Stimulated activated CD8-positive, alpha-beta memory T cell treated with anti-CD3 and anti-CD28 coated beads, Interleukin-4, amount 100 ng/mL, for 24 hours (primary cell): ENCODE measurements around the gene NOTCH1.
"Not testable (repeated sequence)": the region's sequence is repeated elsewhere in the genome, so short reads cannot be mapped to it uniquely, and the experiment has no call there.

Experiments used
- DNase-seq: peaks from one replicate; pipeline ENCODE4 v3.0.0-alpha.2; 2020; ENCODE audit warnings: low read depth

The NOTCH1 gene

DNA sequence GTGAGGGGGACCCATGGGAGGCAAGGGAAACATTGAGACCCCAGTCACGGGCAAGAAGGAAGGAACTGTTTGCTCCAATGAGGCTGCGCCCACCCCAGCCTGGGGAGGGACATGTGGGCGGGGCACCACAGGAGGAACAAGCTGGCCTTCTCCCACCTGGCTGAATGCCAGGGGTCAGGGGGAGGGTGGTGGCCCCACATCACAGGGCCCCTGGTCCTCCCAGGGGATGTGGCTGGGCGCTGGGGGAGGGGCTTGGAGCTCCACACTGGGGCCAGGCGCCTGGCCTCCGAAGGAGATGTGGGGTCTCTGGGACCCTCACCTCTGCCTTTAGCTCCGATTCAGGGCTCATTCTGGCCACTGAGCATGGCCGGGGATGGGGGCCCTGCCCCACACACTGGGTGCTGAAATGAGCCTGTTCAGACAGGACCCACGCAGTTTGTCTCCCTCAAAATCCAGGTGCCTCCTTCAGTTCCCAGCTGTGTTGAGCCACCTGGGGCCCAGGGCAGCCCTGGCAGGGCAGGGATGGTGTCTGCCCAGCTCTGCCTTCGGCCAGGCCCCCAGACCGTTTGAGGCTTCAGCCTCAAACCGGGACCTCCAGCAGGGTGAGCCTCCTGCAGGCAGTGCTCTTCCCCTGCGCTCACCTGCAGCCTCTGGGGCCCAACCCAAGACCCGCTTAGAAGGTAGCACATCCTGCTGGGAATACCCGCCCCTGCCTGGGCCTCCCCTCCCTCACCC lies 33.2 kb upstream of the NOTCH1 start:
- no peak for DNase-seq

DNA sequence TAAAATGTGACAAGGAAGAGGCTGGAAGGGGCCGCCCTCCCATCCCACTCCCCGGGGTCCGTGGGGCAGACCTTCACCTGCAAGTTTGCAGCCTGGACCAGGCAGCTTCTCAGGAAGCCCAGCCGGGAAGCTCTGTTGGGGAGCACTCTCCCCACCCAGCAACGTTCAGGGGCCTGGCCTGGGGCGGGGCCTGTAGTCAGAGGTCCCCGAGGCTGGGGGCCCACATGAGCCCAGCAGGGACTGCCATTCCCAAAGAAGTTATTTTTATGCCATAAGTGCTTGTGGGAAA lies 32.7 kb upstream of the NOTCH1 start:
- no peak for DNase-seq

DNA sequence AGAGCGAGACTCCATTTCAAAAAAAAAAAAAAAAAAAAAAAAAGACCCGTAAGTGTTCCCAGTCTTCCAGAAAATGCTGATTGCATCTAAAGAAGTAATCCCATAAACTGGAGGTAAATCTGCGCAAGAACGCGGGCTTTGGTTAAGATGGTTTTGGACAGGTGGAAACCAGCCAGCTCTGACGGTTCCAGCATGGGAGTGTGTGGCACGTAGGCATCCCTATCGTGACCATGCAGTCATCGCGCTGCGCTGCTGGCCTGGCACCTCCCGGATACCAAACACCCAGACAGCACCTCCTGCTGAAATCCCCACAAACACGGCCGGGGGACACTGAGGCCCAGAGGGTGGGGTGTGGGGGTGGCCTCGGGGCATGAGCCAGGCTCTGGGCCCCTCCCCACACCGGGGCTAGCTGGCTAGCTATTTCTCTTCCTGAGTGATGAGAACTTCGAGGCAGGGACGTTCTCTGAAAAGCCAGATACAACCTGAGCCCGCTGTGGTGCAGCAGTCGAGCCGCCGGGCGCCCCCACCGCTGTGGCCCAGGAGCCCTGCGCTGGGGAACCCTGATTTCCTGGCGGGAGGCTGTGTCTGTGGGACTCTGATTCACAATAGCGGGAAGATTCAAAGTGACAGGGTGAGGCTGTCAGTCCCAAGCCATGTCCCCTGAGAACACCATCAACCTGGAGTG lies 32.2 kb upstream of the NOTCH1 start:
- DNase-seq: no peak

DNA sequence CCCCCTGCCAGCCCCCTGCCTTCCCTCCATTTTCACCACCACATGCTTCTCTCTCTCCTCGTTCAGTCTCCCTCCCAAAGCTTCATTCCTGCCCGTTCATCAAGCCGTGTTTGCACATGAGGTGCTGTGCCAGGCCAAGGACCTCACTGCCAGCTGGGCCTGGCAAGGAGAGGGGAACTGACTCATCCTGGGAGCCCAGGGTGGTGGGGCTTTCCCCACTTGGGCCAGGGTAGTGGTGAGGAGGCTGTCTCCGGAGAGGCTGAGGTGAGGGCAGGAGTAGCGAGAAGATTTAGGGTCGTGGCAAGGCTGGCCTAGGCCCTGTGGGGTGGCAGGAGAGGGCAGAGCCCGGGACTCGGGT lies 30.4 kb upstream of the NOTCH1 start:
- no peak for DNase-seq

DNA sequence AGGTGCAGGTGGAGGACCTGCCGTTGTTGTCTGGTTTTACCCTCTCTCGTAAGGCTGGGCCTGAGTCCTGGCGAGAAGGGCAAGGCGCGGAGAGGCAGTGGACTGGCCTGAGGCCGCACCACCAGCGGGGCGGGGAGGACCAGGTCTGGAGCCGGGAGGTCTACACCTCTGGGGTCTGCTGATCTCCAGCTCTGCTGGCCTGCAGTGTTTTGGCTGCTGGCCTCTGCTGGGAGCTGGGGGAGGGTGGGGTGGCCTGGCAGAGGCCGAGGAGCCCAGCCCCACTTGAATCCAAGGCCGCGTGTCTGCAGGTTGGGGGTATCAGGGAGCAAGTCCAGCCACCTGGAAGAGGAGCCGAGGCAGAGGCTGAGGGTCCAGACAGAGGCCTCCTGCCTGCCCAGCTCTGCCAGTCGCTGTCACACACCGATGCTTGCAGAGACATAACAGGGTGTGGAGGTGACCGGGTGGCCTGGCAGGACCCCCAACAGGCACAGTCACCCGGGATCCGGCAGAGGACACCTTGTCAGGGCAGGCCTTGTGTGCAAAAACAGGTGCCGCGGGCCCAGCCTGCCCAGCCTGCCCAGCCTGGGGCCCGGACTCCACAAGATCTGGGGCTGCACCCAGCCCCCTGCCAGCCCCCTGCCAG lies 29.9 kb upstream of the NOTCH1 start:
- DNase-seq: no peak

DNA sequence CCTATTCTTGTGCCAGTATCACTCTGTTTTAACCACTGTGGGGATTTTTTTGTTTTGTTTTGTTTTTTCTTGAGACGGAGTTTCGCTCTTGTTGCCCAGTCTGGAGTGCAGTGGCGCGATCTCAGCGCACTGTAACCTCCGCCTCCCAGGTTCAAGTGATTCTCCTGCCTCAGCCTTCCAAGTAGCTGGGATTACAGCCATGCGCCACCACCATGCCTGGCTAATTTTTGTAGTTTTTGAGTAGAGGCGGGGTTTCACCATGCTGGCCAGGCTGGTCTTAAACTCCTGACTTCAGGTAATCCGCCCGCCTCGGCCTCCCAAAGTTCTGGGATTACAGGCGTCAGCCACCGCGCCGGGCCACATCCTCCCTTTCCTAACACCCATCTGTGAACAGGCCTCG lies 28.8 kb upstream of the NOTCH1 start:
- DNase-seq: not testable (repeated sequence)

DNA sequence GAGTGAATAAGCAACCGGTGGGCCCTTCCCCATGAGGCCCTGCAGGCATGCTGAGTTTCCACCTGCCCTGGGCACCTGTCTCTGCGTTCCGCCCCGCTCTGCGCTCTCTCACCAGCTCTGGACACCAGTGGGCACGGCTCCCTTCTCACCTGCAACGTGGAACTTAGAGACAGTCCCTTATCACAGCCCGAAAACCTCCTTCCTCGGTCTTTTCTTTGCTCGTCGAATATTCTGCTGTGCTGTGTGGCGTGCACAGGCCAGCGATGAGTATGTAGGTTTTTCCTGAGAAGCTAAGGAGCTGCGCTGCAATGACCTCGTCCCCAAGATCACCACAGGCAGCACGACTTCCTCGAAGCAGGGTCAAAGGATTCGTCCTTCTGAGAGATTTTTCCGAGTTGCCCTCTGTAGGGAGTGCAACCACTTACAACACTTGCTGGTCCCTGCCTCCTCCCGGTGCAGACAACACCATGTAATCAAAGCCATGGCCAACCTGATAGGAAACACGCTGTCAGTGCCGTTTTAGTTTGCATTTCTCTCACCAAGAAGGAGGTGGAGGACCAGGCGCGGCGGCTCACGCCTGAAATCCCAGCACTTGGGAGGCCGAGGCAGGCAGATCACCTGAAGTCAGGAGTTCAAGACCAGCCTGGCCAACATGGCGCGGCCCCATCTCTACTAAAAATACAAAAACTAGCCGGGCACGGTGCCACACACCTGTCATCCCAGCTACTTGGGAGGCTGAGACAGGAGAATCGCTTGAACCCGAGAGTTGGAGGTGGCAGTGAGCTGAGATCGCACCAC lies 27.2 kb upstream of the NOTCH1 start:
- no peak for DNase-seq

DNA sequence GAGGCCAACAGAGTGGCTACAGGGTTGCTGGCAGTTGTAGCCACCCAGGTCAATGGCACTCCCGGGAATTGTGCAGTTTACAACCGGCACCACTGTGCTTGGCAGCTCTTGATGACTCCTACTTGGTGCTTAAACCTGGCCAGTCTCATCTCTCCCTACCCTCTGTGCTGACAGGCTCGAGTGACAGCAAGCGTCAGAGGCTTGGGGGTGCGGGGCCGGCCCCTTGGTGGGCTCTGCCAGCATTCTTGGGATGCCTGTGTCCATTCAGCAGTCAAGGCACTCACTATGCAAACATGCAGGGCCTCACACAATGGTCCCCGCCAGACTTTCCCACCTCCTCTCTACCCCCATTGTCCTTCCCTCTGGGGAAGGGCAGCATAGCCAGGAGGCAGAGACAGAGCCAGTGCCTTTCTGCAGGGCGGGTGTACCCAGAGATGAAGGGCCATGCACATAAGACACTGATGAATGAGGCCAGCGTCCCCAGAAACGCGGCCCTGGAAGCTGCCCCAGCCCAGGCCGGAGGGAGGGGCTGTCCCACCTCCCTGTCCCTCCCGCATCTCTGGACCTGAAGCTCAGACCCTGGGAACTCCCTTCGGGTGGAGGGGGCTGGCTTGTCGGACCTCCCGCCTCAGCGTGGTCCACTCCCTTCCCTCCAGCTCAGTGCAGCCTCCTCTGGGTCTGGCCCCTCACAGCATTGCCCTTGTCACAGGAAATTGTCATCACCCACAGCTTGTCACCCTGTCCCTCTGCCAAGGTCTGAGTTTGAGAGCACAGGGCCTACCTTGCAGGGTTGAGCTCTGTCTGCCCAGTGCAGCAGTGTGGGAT lies 26.4 kb upstream of the NOTCH1 start:
- DNase-seq: no peak

DNA sequence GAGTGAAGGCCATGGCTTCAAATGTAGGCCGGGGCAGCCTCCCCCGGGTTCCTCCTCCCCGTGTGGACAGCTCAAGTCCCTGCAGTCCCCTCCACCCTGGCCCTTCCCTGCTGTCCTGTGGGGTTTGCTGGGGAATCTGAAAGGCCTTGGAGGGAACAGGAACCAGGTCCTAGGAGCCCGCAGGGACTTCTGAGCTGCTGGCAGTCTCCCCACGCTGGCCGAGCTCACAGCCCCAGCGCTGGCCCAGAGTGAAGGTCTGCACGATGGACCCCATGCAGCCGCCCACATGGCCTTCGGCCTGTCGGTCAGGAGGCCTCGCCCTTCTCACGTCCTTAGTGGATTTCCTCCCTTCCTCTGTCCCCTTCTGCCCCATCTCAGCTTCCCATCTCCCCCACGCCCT lies 25.7 kb upstream of the NOTCH1 start:
- no peak for DNase-seq

DNA sequence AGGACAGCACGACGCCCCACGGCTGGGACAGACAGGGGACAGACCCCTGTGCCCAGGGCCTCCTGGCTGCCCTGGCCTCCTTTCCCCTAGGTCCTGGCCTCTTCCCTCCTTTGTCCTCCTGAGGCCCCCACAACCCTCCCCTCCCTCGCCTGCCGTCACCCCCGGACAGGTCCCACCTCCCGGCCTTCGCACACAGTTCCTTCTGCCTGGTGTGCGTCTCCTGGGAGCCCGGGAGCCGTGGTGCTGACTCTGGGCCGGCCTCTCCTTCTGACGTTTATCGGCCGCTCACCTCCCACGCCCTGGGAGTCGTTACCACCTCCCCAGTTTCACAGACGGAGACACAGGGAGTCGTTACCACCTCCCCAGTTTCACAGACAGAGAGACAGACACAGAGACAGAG lies 25.1 kb upstream of the NOTCH1 start:
- no peak for DNase-seq

DNA sequence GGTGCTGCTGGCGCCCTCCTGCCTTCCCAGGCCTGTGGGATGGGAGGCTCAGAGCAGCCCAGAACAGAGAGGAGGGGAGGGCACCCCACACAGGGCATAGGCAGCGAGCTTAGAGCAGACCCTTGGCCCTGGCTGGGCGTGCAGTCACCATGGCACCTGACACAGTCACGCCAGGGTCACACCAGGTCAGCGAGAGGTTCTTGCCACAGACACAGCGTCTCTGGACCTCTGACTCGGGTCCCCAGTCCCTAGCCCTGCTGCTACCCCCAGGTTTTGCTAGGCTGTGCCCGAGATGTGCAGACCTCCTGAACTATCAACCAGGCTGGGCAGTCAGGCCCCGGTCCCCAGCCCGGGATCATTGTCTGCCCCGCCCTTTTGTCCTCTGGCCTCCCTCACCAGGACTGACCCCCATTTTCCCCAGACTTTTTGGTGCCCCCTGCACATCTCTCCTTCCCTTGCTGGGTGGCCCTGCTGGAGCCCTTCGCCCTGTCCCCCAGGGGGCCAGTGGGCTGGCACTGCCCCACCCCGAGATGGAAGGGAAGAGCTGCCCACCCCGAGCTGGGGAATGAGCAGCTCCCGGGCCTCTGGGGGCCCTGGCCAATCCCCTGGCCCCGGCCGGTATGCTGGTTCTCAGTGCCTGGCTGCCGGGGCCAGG lies 24.5 kb upstream of the NOTCH1 start:
- DNase-seq: no peak

DNA sequence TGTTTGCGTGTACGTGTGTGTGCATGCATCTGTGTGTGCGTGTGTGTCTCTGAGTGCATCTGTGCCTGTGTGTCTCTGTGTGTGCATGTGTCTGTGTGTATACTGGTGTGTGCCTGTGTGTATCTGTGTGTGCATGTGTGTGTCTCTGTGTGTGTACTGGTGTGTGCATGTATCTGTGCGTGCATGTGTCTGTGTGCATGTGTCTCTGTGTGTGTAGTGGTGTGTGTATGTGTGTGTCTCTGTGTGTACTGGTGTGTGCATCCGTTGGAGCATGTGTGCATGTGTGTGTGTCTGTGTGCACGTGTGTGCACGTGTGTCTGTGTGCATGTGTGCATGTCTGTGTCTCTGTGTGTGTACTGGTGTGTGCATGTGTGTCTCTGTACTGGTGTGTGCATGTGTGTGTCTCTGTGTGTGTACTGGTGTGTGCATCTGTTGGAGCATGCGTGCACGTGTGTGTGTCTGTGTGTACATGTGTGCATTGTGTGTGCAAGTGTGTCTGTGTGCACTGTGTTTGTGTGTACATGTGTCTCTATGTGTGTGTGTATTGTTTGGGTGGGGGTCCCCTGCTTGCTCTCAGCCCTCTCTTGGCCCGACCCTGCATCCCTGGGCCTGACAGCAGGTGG lies 23.8 kb upstream of the NOTCH1 start:
- no peak for DNase-seq

DNA sequence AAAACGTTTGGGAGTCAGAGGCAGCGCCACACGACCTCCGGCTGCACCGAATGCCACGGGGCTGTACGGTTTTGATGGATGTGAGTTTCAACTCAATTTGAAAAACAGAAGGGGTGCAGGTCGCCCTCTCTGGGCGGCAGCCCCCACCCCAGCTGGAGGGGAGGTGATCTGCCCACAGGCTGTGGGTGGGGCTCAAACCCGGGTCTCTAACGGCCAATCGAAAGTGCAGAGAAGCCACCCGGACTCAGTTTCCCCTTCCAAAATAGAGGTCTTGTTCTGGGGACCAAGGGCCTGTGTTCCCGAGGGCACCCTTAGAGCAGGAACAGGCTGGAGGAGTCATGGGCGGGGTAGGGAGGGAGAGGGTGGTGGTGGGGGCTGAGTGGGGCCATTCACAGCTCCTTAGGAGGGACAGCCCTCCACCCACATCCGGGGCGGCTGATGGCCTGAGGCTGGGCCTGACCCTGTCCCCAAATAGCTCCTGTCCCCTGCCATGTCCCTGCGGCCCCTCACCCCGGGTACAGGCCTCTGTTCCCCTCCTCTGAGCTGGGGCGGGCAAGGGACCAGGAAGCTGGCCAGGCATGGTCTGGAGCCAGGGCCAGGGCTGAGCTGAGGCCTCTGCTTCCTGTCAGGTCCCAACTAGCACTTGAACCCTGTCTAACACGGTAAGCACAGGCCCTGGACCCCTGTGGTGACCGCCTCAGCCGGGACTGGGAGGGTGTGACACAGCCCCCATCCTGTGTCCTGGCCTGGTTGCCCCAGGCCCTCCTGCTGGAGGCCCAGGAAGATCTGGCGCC lies 22.6 kb upstream of the NOTCH1 start:
- no peak for DNase-seq

DNA sequence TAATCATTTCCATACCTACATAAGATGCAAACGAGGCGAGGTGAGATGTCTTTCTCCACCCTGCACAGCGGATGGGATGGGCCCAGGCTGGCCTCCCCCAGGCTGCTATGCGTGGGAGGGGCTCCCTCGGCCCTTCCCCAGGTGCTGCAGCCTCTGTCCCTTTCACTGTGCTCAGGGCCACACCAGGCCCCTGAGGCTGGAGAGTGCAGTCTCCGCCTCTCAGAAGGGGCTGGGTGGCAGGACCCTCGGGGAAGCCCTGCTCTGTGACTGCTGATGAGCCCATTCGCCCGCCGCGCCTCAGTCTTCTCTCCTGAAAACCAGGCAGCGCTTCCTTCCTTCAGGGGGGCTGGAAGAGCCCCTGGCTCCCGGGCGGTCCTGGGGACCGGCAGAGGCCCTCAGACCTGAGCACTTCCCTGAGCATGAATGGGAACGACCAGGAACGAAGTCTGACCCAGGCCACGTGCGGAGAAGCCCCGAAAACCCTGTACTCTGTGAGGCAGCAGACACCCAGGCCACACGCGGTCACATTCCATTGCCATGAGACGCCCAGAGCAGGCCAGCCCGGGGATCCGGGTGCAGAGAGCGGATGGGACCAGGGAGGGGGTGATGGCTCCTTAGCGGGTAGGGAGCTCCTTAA lies 21.9 kb upstream of the NOTCH1 start:
- no peak for DNase-seq

DNA sequence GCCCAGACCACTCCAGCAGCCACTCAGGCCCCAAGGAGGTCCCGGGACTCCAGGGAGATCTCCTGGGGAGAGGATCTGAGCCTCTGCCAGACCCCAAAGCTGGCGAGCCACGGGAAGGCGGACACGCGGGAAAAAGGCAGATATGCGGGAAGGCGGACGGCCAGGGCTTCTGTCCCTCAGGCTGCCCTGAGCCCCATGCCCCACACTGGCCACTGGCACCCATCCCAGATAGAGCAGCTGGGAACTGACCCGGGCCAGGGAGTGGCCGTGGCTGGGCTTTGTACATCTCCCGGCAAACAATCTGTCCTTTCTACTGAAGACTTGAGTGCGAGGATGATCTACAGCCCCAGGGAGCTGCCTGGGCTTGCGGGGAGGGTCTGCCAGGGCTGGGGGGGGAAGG lies 21.1 kb upstream of the NOTCH1 start:
- no peak for DNase-seq

DNA sequence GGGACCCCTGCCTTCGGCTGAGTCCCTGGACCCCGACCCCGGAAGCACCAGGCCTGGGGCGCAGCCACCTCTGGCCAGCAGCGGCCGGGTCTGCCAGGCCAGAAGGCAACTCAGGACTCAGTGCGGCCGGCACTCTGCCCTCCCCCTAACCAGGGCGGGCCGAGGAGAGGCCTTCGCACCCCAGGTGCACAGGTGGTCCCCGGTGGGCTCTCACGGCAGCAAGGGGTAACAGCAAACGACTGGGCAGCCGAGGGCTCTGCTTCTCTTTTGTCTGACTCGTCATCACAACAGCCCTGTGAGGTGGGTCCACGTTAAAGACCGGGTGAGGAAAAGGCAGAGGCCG lies 20.7 kb upstream of the NOTCH1 start:
- no peak for DNase-seq

DNA sequence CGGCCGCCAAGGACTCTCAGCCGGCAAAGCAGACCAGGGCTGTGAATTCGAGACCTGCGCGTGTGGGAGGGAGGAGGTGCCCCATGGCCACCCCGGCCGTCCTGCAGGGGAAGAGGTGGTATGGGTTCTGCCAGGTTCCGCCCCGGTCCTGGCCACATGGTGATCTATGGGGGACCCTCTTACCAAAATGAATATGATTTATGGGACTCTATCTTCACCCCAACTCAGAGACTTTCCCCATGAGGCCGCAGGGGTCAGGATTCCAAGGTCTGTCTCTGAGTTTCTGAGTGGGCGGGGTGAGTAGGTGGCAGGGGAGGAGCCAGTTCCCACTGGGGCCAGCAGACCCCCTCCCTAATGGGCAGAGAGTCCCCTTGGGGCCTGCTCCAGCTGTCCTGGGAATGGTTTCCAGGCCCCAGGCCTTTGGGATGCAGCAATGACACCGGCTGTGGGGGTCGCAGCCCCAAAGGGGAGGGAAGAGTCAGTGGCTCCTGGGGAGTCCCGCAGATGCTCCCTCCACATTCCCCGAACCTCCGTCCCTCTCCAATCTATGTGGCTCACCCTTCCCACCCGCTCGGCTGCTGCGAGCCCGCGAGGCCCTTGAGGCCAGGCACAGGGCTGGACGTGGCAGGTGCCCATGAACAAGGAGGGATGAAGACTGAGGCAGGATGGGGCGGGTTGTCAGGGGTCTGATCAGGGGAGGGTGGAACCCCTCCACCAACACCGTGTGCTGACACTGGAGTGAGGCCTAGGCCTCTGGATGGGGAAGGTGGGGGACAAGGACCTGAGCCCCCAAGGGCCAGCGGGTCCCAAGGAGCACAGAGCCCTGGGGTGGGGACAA lies 20.1 kb upstream of the NOTCH1 start:
- DNase-seq: no peak

DNA sequence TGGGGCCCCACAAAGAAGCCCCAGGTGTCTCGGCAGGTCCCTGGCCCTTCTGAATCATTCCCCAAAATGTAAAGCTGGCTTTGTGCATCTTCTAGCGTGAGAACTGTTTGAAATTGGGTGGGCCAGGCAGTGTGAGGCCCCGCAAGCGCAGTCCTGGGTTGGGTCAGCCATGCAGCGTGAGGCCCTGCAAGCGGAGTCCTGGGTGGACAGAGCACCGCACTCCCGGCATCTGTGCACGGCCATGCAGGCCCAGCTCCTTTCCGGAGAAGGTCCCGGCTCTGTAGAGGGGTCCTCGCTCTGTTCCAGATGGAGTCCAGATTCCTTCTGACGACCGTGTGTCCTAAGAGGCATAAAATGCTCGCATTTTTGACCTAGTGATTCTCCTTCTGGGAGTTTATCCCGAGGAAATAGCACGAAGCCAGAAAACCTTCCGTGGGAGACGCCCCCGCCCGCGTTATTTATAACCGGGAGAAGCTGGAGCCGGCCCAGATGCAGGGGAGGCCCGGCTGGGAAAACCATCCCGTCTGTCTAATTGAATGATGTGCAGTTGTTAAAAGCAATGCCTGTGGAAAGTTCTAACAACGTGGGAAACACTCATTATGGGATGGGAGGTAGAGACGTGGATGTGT lies 19.4 kb upstream of the NOTCH1 start:
- no peak for DNase-seq
